ENCODE results near the gene CAPN2.
A peak's percentile ranks its signal among the peaks of the same experiment; 100 is the strongest.

CAPN2 gene

GRCh38 chr1:223761411-223761810, 49.1 kb downstream of the CAPN2 start:
- DNase-seq (ENCODE audit: low read depth in 2 of 2) = no peak

GRCh38 chr1:223763251-223763650, 50.9 kb downstream of the CAPN2 start:
- no peak for DNase-seq (ENCODE audit: low read depth in 2 of 2)

DNA sequence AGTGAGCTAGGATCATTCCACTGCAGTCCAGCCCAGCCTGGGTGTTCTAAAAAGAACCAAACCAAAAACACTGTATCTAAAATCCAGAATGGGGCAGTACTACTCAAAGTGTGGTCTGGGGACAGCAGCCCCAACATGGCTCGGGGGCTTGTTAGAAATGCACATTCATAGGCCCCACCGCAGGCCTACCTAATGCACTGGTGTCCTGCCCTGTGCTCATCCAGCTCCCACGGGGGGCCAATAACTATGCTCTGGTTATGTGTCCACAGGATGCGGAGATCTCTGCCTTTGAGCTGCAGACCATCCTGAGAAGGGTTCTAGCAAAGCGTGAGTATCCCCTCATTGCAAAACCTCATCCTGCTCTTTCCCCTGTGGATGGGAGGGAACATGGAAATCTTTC, 51.5 kb downstream of the CAPN2 start:
- DNase-seq (ENCODE audit: low read depth in 2 of 2) = no peak

DNA sequence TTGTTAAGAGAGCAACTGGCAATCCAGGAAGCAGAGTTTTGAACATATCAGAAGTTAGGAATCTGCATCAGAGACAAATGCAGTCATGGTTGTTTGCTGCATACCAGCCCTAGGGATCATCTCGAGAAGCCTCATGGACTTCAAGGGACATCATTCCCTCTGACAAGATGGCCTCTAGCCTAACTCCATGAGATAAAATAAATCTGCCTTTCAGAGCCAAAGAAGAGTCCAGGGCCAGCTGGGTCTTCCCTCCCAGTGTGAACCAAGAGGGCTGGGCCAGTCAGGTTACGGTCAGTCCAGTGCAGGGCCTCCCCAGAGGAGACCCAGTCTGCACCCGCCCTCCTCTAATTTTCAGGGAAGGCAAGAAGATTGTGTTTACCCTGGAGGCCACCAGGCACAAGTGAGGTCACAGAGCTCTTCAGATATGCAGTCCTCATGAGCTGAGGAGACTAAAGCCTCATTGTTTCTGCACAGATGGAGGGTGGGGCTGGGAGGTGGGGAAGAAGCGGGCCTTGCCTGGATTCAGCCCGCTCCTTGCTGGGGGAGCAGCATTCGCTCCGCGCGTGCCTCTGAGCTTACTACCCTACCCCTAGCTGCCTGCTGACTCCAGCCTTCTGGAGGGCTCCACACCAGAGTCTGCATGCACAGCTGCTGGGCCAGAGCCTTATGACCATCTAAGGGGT, 52.8 kb downstream of the CAPN2 start:
- no peak for DNase-seq (ENCODE audit: low read depth in 2 of 2)

DNA sequence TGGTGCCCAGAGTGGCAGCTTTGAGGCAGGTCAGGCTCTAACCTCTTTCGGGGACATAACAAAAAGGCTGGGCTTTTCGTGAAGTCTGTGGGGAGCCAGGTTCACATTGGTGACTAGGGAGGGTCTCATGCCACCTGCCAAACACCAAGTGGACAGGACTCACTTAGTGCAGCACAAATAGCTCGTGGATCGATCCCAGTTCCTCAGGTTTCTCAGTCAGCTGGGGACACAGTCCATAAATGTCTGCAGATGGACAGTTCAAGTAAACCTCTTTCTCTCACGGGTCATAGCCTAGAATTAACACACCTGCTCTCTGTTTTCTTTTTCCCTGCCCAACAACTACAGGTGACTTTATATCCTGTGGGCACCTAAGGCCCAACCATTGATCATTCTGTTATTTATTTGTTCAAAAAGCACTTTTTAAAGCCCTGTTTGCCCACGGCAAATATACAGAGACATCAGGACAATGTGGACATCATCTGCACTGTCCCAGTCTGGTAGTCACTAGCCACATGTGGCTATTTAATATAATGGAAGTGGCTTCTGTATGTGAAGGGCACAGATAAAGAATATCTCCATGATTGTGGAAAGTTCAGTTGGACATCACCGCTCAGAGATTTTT, 53.5 kb downstream of the CAPN2 start:
- no peak for DNase-seq (ENCODE audit: low read depth in 2 of 2)

GRCh38 chr1:223770621-223771315, 58.4 kb downstream of the CAPN2 start:
- DNase-seq (ENCODE audit: low read depth in 2 of 2) = no peak

GRCh38 chr1:223771469-223771813, 59.1 kb downstream of the CAPN2 start:
- DNase-seq (ENCODE audit: low read depth in 2 of 2) = no peak

- DNase-seq (ENCODE audit: low read depth in 2 of 2) = no peak
Observed at GRCh38 chr1:223771814-223772770, 59.8 kb downstream of the CAPN2 start.

DNA sequence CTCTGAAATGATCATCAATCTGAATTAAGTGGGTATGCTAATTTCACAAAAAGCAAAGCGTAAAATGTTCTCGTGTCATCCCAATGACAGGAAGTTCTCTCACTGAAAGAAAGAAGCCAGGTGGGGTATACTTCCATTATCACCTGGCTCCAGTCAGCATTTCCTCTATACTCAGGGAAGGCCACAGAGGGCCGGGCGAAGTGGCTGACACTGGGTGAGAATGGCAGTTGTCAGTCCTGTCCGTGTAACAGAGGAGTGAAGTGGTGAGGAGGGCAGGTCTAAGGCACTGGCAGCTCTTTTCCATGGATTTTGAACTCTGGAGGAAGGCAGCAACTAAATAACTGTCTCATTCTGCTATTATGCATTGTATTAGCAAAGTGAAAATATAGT, 60.4 kb downstream of the CAPN2 start:
- no peak for DNase-seq (ENCODE audit: low read depth in 2 of 2)

GRCh38 chr1:223774134-223774814, 61.9 kb downstream of the CAPN2 start:
- DNase-seq (ENCODE audit: low read depth in 2 of 2) = no peak

GRCh38 chr1:223775054-223775453, 62.7 kb downstream of the CAPN2 start:
- DNase-seq (ENCODE audit: low read depth in 2 of 2) = no peak

DNA sequence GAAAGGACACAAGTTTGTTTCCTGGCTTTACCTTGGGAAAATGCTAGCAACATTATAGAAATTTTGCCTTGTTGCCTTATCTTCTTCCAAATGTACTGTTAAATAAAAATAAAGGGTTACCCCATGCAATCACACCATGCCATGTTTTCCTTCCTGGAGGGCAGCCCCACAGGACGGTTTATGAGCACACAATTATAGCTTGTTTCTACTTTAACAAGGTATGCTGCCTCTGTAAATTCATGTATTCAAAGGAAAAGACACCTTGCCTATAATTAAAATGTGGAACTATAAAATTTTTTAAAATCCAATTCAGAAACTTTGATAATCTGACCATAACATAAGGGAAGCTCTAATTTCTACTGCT, 63.4 kb downstream of the CAPN2 start:
- no peak for DNase-seq (ENCODE audit: low read depth in 2 of 2)

- DNase-seq (ENCODE audit: low read depth in 2 of 2) = peak in 1 of 2 donors; percentile 18
Observed at GRCh38 chr1:223776075-223776814, 63.9 kb downstream of the CAPN2 start.

DNA sequence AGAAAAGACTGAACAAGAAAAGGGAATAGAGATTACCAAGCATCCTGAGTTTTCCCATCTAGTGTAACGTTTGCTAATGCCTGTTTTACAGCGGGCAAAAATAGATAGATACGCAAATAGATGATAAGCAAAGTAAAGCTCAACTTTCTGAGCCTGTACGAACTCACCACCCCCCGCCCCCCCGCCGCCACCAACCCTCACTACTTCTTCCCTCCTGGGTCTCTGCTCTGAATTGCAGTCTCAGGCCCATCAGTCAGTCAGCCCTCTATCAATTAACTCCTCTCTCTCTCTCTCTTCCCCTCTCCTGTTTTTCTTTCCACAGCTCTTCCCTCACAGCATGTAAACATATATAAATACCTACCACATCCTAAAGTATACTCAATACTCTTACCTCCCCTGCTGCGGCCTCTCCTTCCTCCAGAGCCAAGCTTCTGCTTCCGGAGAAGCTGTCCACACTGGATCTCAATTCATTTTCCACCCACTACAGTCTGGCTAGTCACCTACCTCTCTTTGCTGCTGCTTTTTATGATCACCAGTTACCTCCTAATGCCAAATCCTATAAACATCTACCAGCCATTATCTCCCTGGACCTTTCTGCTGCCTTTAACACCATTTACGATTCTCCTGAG, 64.6 kb downstream of the CAPN2 start:
- no peak for DNase-seq (ENCODE audit: low read depth in 2 of 2)

- DNase-seq (ENCODE audit: low read depth in 2 of 2) = no peak
Observed at GRCh38 chr1:223780318-223780717, 68.0 kb downstream of the CAPN2 start.

DNA sequence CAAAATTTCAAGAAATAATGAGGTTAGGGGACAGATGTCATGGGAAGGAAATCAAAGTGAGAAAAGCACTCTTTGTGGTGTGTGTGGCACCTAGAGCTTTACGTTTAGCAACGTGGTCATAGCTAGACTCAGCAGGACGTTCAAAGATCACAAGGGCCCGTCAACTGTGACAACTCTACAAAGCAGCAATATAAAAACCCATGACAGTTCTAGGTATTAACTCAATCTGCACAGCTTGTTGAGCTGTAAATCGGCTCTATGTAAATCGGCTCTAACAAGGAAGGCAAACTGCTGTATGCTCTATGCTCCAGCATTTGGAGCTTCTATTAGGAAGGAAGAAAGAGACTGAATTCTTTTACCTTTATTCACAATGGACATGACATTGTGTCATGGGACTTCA, 68.6 kb downstream of the CAPN2 start:
- no peak for DNase-seq (ENCODE audit: low read depth in 2 of 2)

DNA sequence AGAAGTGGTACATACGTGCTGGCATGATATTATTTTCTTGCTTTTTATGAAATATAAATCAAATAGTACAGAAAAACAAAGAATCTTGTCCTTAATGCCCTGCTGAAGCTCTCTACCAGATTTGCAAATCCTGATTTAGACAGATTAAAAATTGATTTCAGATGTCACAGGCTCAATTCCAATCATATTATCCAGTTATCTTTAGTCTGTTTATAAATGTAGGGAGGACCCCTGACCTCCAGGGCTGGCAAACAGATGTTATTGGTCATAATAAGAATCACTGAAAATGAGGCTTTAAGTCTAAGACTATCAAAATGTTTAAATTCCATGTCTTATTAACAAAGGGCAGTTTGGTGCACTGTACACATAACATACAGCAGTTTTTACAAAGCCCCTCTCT, 71.3 kb downstream of the CAPN2 start:
- no peak for DNase-seq (ENCODE audit: low read depth in 2 of 2)

DNA sequence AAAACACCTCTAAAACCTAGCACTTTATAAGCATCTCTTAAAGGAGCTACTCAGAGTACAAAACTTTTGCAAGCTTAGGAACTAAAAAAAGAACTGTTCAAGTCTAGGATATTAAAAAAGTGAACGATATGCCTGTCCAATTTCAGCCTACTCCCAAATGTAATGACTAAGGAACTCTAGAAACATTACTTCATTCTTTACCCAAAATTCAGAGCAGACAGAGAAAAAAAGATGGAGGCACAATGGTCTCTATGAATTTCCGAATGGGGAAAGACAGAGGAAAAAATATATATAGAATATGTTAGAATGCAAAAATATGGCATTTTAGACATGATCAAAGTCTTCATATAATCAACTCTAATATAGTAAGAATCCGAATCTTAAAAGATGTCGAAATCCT, 72.2 kb downstream of the CAPN2 start:
- no peak for DNase-seq (ENCODE audit: low read depth in 2 of 2)

- DNase-seq (ENCODE audit: low read depth in 2 of 2) = no peak
Observed at GRCh38 chr1:223785808-223786207, 73.5 kb downstream of the CAPN2 start.

DNA sequence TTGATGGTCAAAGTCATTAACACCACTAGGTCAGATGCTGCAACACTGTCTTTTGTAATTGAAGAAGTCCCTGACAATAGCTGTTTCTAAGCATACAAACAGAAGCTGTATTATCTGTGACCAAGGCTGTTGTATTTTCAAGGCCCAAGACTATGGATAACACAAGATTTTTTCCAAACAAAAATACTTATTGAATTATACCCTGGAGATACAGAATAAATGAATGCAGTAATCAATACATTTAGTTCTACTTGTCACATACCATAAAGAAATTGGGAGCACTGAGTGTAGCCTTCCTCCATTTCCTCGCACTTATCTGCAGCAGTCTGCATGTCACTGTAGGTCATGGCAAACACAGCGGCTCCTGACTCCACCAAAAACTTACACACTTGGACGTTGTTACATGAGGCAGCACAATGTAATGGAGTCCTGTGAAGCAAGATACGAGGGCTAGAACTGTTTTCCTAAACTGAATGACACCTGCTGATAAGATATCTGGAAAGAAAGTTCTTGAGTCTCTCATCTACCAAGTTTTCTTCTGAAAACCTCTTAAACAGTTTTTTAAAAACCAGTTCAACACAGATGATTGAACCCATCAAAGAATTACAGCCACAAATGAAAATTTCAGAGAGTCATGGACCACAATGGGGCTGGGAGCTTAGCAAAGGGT, 76.5 kb downstream of the CAPN2 start:
- DNase-seq (ENCODE audit: low read depth in 2 of 2) = no peak

All from stimulated activated CD4-positive, alpha-beta T cell treated with anti-CD3 and anti-CD28 coated beads, Interleukin-1b, Interleukin-23, amount 100 ng/mL, for 4 hours (primary cell).